HG03280 (cell line): ENCODE measurements around the gene MRPL24.
A peak's percentile ranks its signal among the peaks of the same experiment; 100 is the strongest.

ENCODE experiments used
- ATAC-seq: cut with Tn5 transposase; IDR thresholded peaks from one replicate; pipeline ENCODE4 v1.9.1; 2021; ENCODE audit warnings: mild to moderate bottlenecking, moderate library complexity; ENCODE audit not compliant: unreplicated experiment

MRPL24 gene

GRCh38 chr1:156693848-156694689 is 46.8 kb downstream of the MRPL24 start:
- ATAC-seq: no peak

DNA sequence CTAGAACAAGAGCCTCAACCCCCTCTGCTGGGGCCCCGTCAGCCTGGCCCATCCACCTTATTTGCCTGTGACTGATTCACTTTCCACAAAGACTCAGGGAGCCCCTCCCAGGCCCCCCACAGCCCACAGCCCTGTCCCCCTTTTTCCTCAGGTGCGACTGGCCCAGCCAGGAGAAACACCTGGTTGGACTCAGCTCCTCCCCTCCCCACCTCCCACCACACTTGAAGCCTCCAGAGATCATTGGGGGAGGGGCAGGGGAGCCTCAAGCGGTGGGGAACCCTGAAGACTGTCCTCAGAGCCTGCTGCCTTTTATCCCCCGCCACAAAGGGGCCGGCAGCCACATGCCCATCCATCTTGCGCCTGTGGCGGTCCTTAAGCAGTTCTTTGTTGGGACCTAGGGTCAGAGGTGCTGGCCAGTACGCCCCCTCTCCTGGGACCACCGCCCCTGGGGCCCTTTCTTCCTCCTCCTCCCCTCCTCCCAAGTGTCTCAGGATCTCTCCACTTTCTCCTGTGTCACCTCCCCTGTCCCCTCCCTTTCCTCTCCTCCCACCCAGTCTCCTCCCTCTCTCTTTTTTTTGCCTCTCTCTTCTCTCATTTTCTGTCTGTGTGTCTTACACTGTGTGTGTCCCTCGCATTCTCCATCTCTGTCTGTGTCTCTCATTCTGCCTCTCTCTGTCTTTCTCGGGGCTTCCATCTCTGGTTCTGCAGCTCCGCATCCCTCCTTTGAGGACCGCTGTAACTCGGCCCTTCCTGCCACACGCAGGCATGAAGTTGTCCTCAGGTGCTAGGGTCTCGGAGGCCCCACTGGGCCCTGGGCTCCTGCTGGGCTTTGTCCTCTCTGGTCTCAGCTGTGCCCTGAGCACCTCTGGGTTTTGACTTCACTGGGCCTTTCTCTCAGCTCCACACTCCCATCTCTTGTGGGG is 47.7 kb downstream of the MRPL24 start:
- no peak for ATAC-seq

- no peak for ATAC-seq
Measured at GRCh38 chr1:156692441-156692924, 48.4 kb downstream of the MRPL24 start.

DNA sequence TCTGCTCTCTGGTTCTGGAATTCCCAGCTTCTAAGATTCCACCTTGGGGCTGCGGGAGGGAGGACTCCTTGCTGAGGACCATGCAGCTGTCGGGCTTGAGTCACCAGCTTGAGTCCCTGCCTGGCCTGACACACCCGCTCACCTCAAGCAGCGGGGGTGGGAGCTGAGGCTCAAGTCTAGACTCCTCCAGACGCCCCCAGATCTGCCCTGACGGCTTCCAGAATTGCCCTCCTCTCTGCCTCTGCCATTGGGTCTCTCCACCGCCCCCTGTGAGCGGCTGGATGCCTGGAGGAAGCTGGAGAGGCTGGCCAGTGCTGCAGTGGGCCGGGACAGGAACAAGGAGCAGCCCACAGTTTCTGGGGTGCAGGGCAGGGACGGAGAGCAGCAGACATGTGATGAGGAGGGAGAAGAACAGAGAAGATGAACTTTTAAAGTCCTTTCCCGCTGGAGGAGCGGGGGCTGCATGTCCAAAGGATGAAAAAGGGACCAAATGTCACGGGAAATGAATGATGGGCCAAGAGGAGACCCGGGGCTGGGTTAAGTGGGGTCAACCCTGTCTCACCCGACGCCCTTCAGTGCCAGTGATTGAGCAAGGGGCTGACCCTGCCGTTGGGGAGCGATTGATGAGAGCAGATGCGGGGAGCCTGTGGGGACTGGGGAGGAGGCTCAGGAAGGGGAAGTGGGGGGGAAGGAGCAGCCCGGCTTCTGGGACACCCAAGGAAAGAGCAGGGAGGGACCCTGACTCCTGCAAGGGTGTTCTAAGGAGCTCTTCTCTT is 49.0 kb downstream of the MRPL24 start:
- ATAC-seq: no peak

GRCh38 chr1:156691191-156691590 is 49.7 kb downstream of the MRPL24 start:
- ATAC-seq: no peak

- ATAC-seq: no peak
Measured at GRCh38 chr1:156690675-156691036, 50.2 kb downstream of the MRPL24 start.

GRCh38 chr1:156689953-156690674 is 50.8 kb downstream of the MRPL24 start:
- ATAC-seq: no peak

- peak; percentile 63 for ATAC-seq
Measured at GRCh38 chr1:156689035-156689952, 51.6 kb downstream of the MRPL24 start.
